OCI-LY1 (cell line): ENCODE data around the gene OLA1.

ENCODE experiments used
- H2AFZ ChIP-seq: fragments of 200-600 bp; sonication (generic), shearing (Covaris generic); 2 replicates; pipeline ENCODE4 v1.6.0; 2014; ENCODE audit warnings: antibody characterized with exemption, mild to moderate bottlenecking, low read length
- H3F3A ChIP-seq: fragments of 200-600 bp; sonication (generic), shearing (Covaris generic); 2 replicates; pipeline ENCODE4 v1.6.0; 2014; ENCODE audit warnings: mild to moderate bottlenecking, antibody characterized with exemption, low read length, moderate library complexity; ENCODE audit not compliant: insufficient read depth
- H3K27ac ChIP-seq: fragments of 200-600 bp; sonication (generic); 2 replicates; pipeline ENCODE4 v1.5.1; 2014; ENCODE audit warnings: low read length, mixed run types, mild to moderate bottlenecking, low read depth; ENCODE audit not compliant: poor library complexity, severe bottlenecking
- H3K27me3 ChIP-seq: fragments of 200-600 bp; sonication (generic); 2 replicates; pipeline ENCODE4 v1.6.0; 2014; ENCODE audit warnings: antibody characterized with exemption, mild to moderate bottlenecking, low read length, moderate library complexity; ENCODE audit not compliant: insufficient read depth
- H3K36me3 ChIP-seq: fragments of 200-600 bp; sonication (generic); 2 replicates; pipeline ENCODE4 v1.6.1; 2014; ENCODE audit warnings: mild to moderate bottlenecking, antibody characterized with exemption, low read length, moderate library complexity, mixed read lengths; ENCODE audit not compliant: insufficient read depth
- H3K4me1 ChIP-seq: fragments of 200-600 bp; sonication (generic); 2 replicates; pipeline ENCODE4 v1.5.1; 2014; ENCODE audit warnings: mild to moderate bottlenecking, low read length, moderate library complexity; ENCODE audit not compliant: insufficient read depth, severe bottlenecking
- H3K4me2 ChIP-seq: fragments of 200-600 bp; sonication (generic), shearing (Covaris generic); 2 replicates; pipeline ENCODE4 v1.6.1; 2014; ENCODE audit warnings: low read length
- H3K4me3 ChIP-seq: fragments of 200-600 bp; sonication (generic); 2 replicates; pipeline ENCODE4 v1.5.1; 2014; ENCODE audit warnings: low read length, low read depth, mild to moderate bottlenecking, mixed read lengths; ENCODE audit not compliant: poor library complexity, severe bottlenecking
- H3K79me2 ChIP-seq: fragments of 200-600 bp; shearing (Covaris generic); 2 replicates; pipeline ENCODE4 v1.6.1; 2016; ENCODE audit warnings: mixed run types, low read length, mixed read lengths; ENCODE audit not compliant: insufficient read depth
- H3K9ac ChIP-seq: fragments of 200-600 bp; sonication (generic), shearing (Covaris generic); 2 replicates; pipeline ENCODE4 v1.6.1; 2014; ENCODE audit warnings: mild to moderate bottlenecking, low read length, mixed read lengths
- H3K9me2 ChIP-seq: fragments of 200-600 bp; sonication (generic), shearing (Covaris generic); 2 replicates; pipeline ENCODE4 v1.6.1; 2014; ENCODE audit warnings: low read depth, mild to moderate bottlenecking, low read length, mixed read lengths
- H3K9me3 ChIP-seq: fragments of 200-600 bp; shearing (Covaris generic); 2 replicates; pipeline ENCODE4 v1.6.1; 2014; ENCODE audit warnings: low read length, mixed read lengths
- H4K20me1 ChIP-seq: fragments of 200-600 bp; sonication (generic), shearing (Covaris generic); 2 replicates; pipeline ENCODE4 v1.6.0; 2016; ENCODE audit warnings: mild to moderate bottlenecking, low read length; ENCODE audit not compliant: insufficient read depth
- CTCF ChIP-seq: fragments of 200-600 bp; sonication (generic), shearing (Covaris generic); IDR thresholded peaks from 2 replicates; pipeline ENCODE4 v1.5.1; 2017; ENCODE audit warnings: mild to moderate bottlenecking, antibody characterized with exemption, low read length, moderate library complexity, mixed read lengths
- EZH2 ChIP-seq: fragments of 200-600 bp; sonication (generic), shearing (Covaris generic); IDR thresholded peaks from 2 replicates; pipeline ENCODE4 v1.8.0; 2017; ENCODE audit warnings: borderline replicate concordance, mixed run types, mild to moderate bottlenecking, antibody characterized with exemption, low read length, moderate library complexity, mixed read lengths

OLA1 gene

GRCh38 chr2:174211954-174212353 lies 36.4 kb downstream of the OLA1 start:
- H3K4me2 ChIP-seq: no peak overlapping the region
- H3K79me2 ChIP-seq: no peaks in the 10 kb centered on the region; the same call in 1 of the 2 replicates

GRCh38 chr2:174210862-174211261 lies 37.5 kb downstream of the OLA1 start:
- peaks cover 3% of the 10 kb centered on the region; the same call in 1 of the 2 replicates for H3K36me3 ChIP-seq
- no peak overlapping the region for H3K4me2 ChIP-seq
- H3K79me2 ChIP-seq: peaks cover 6% of the 10 kb centered on the region; the same call in 1 of the 2 replicates
- H3K27ac ChIP-seq: no peak overlapping the region
- H3K4me1 ChIP-seq: no peaks in the 10 kb centered on the region
- H4K20me1 ChIP-seq: no peaks in the 10 kb centered on the region
- H3F3A ChIP-seq: no peaks in the 10 kb centered on the region
- TF ChIP-seq EZH2: no peak
- no peak for TF ChIP-seq CTCF
- H3K4me3 ChIP-seq: no peak overlapping the region
- H3K9ac ChIP-seq: no peak overlapping the region
- no peaks in the 10 kb centered on the region for H3K27me3 ChIP-seq
- no peaks in the 10 kb centered on the region for H3K9me3 ChIP-seq
- H3K9me2 ChIP-seq: no peaks in the 10 kb centered on the region
- no peak overlapping the region for H2AFZ ChIP-seq

More at GRCh38 chr2:174211954-174212353, 36.4 kb downstream of the OLA1 start:
- Histone ChIP-seq H2AFZ (no peak overlapping the region), H3K27ac (no peak overlapping the region), H3F3A (no peaks in the 10 kb centered on the region), H3K9me3 (no peaks in the 10 kb centered on the region), H3K27me3 (no peaks in the 10 kb centered on the region), H3K4me3 (no peak overlapping the region), H4K20me1 (no peaks in the 10 kb centered on the region), H3K36me3 (peaks cover 3% of the 10 kb centered on the region; the same call in 1 of the 2 replicates), H3K9ac (no peak overlapping the region), H3K4me1 (no peaks in the 10 kb centered on the region), H3K9me2 (no peaks in the 10 kb centered on the region)
- TF ChIP-seq CTCF (no peak), EZH2 (no peak)

GRCh38 chr2:174209325-174209724 lies 39.0 kb downstream of the OLA1 start:
- H2AFZ ChIP-seq: no peak overlapping the region
- no peak overlapping the region for H3K4me2 ChIP-seq
- TF ChIP-seq CTCF (no peak), EZH2 (no peak)
- H3K27ac ChIP-seq: no peak overlapping the region
- H3K9ac ChIP-seq: no peak overlapping the region
- no peak overlapping the region for H3K4me3 ChIP-seq
- H3K79me2 ChIP-seq: peaks cover 13% of the 10 kb centered on the region; the same call in 1 of the 2 replicates
- no peaks in the 10 kb centered on the region for H3K9me2 ChIP-seq
- H3K36me3 ChIP-seq: no peaks in the 10 kb centered on the region
- H3K9me3 ChIP-seq: no peaks in the 10 kb centered on the region
- H3F3A ChIP-seq: no peaks in the 10 kb centered on the region
- H4K20me1 ChIP-seq: no peaks in the 10 kb centered on the region
- no peaks in the 10 kb centered on the region for H3K27me3 ChIP-seq
- H3K4me1 ChIP-seq: no peaks in the 10 kb centered on the region
